H1 (cell line): ENCODE results near the gene TLK2. TPM values are rescaled to one million over a fixed set of nuclear protein-coding genes. Genes with fewer than 3 reads are reported as not detected.

Experiments
- CREB1 ChIP-seq: IDR thresholded peaks from 2 replicates; pipeline ENCODE4 v1.6.1; 2012; ENCODE audit warnings: inconsistent platforms
- E2F6 ChIP-seq: IDR thresholded peaks from 2 replicates; pipeline ENCODE4 v1.6.1; 2012; ENCODE audit warnings: inconsistent platforms
- GABPA ChIP-seq: IDR thresholded peaks from 2 replicates; pipeline ENCODE4 v1.6.1; 2011; ENCODE audit warnings: mild to moderate bottlenecking, low read length, moderate library complexity, borderline replicate concordance; ENCODE audit not compliant: insufficient read depth
- JUND ChIP-seq: IDR thresholded peaks from 2 replicates; pipeline ENCODE4 v1.6.1; 2011; ENCODE audit warnings: mild to moderate bottlenecking, improper control_type of control experiment, low read length
- KDM5A ChIP-seq: fragments of 200-600 bp; IDR thresholded peaks from 2 replicates; pipeline ENCODE4 v1.7.1; 2012; ENCODE audit warnings: mild to moderate bottlenecking, low read length, inconsistent platforms, mixed read lengths
- POLR2A ChIP-seq, 2 experiments: IDR thresholded peaks; 1 replicate in 1 of 2; 2 replicates in 1 of 2; pipeline ENCODE4 v1.6.1; 2011; ENCODE audit warnings: low read depth in 2 of 2, low read length in 2 of 2, mild to moderate bottlenecking in 2 of 2; ENCODE audit errors: control extremely low read depth in 1 of 2
- RNF2 ChIP-seq: fragments of 200-900, 300-1000 bp; sonication (generic); IDR thresholded peaks from 2 replicates; pipeline ENCODE4 v1.7.1; 2016; ENCODE audit warnings: borderline replicate concordance, low read depth, mild to moderate bottlenecking, antibody characterized with exemption, low read length; ENCODE audit not compliant: poor library complexity, severe bottlenecking; ENCODE audit errors: missing control alignments
- SIN3A ChIP-seq, 2 experiments: IDR thresholded peaks in 1 of 2; conservative IDR thresholded peaks in 1 of 2; 2 replicates each; pipeline ENCODE4 v1.6.1; 2011 to 2012; ENCODE audit warnings: low read length in 2 of 2, improper control_type of control experiment in 1 of 2, low read depth in 1 of 2, mild to moderate bottlenecking in 1 of 2
- TAF1 ChIP-seq: IDR thresholded peaks from 2 replicates; pipeline ENCODE4 v1.6.1; 2011; ENCODE audit warnings: mild to moderate bottlenecking, low read depth, low read length
- polyA plus RNA-seq, 7 experiments: library from polyadenylated mRNA; depleted of rRNA in 3 of 7; stranded (reverse) in 5 of 7; unstranded in 2 of 7; fragments of >200 nt in 5 of 7; fragments of 200-250 nt in 2 of 7; gene quantifications; 1 replicate in 5 of 7; 2 replicates in 1 of 7; 4 replicates in 1 of 7; pipeline versions ENCODE4 v1.2.1 to v1.2.3, GENCODE V29; 2011 to 2013; ENCODE audit warnings: missing spikeins in 2 of 7, mixed read lengths in 2 of 7
- total RNA-seq: library from RNA; stranded (reverse); fragmentation: NEBNext Ultra II Directional; extraction: Animal tissue kit (Norgen Biotek cat#: 25700); gene quantifications from 2 replicates; pipeline ENCODE4 v1.2.1, GENCODE V29; 2021

Gene TLK2
- total and polyA plus RNA-seq, 2 of the 8 experiments (the other 6 are each of a cell fraction or from before 2014, with no cell fraction given): 43.1 to 59.9 TPM

DNA sequence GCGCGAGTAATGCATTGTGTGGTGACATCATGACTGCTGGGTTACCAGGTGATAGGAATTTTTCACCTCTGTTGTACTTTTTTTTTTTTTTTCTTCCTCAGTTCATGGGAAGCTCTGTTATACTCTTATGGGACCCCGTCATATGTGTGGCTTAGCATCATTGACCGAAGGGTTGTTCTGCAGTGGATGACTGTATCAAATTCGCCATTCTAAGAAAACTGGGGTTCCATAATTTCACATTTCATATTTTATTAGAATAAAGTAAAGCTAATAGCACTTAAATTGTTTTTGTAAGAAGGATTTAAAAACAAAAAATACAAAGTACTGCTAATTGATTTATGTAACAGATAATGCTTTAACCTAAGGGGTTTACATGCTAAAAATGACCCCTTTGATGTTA lies 116.9 kb downstream of the TLK2 start (continued):
- TF ChIP-seq RNF2: no peak
- TF ChIP-seq CREB1: no peak
- no peak for TF ChIP-seq GABPA
- TF ChIP-seq E2F6: no peak
- TF ChIP-seq POLR2A (IDR thresholded peaks at IDR 0.05; ENCODE audit: control extremely low read depth in 1 of 2, low read depth in 2 of 2, low read length in 2 of 2): no peak
- no peak for TF ChIP-seq KDM5A
- no peak for TF ChIP-seq JUND
- TF ChIP-seq TAF1: no peak
- TF ChIP-seq SIN3A (conservative IDR thresholded peaks at IDR 0.05 in 1 of 2, IDR thresholded peaks at IDR 0.05 in 1 of 2; ENCODE audit: low read depth in 1 of 2, low read length in 2 of 2): no peak
